Measurements from ENCODE around the gene OCIAD2.
"Not testable (repeated sequence)": the region's sequence is repeated elsewhere in the genome, so short reads cannot be mapped to it uniquely, and the experiment has no call there.

OCIAD2 gene

DNA sequence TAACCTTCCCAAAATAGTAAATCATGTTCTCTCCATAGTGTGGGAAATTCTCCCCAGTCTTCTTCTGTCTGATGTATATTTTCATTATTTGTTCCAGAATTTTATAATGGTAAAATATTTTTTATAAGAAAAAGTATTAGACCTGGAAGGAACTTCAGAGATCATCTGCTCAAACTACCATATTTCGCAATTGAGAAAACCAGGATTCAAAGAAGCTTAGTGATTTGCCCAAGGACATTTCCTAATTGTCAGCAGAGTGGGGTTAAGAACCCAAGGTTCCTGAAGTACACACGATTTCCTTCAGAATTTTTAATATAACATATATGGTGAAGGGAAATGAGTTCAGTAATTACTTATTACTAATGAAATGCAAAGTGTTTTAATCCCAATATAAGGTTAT, 51.6 kb downstream of the OCIAD2 start:
- no peak for TF ChIP-seq CTCF (IDR thresholded peaks at IDR 0.05; ENCODE audit: borderline replicate concordance, insufficient read depth, low read depth, low read length)
- H3K4me3 ChIP-seq (ENCODE audit: low read depth, low read length): no peak overlapping the region

DNA sequence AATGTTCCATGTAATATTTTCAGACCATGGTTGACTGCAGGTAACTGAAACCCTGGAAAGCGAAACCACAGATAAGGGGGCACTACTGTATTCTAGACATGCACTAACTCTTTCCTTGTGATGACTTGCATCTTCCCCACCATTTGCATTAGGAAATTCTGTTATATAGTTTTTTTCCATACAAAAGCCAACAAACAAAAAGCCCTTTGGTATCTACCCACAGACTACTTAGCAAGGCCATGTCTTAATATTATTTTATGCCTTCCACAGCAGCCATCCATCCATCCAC, 52.2 kb downstream of the OCIAD2 start:
- no peak for TF ChIP-seq CTCF (IDR thresholded peaks at IDR 0.05; ENCODE audit: borderline replicate concordance, insufficient read depth, low read depth, low read length)
- H3K4me3 ChIP-seq (ENCODE audit: low read depth, low read length): no peak overlapping the region

GRCh38 chr4:48853604-48854394, 52.8 kb downstream of the OCIAD2 start:
- no peak for TF ChIP-seq CTCF (IDR thresholded peaks at IDR 0.05; ENCODE audit: borderline replicate concordance, insufficient read depth, low read depth, low read length)
- H3K4me3 ChIP-seq (ENCODE audit: low read depth, low read length): no peak overlapping the region

DNA sequence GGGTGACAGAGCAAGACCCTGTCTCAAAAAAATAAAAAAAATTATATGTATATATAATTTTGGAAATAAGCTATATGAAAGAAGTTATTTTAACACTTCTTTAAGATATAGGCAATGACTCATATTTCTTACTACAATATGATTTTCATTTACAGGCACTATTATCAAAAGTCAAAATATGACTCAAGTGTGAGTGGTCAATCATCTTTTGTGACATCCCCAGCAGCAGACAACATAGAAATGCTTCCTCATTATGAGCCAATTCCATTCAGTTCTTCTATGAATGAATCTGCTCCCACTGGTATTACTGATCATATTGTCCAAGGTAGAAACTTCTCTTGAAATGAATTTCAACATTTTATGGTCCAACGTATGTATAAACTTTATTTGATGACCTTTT, 54.9 kb downstream of the OCIAD2 start:
- H3K4me3 ChIP-seq (ENCODE audit: low read depth, low read length): no peak overlapping the region
- TF ChIP-seq CTCF (IDR thresholded peaks at IDR 0.05; ENCODE audit: borderline replicate concordance, insufficient read depth, low read depth, low read length): no peak

DNA sequence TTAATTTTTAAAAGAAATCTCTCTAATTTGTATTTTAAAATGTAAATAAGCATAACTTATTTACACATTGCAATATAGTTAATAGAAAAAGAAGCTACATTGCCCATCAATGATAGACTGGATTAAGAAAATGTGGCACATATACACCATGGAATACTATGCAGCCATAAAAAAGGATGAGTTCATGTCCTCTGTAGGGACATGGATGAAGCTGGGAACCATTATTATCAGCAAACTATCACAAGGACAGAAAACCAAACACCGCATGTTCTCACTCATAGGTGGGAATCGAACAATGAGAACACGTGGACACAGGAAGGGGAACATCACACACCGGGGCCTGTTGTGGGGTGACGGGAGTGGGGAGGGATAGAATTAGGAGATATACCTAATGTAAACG, 57.8 kb downstream of the OCIAD2 start:
- H3K4me3 ChIP-seq (ENCODE audit: low read depth, low read length): not testable (repeated sequence)

- no peak overlapping the region for H3K4me3 ChIP-seq (ENCODE audit: low read depth, low read length)
- TF ChIP-seq CTCF (IDR thresholded peaks at IDR 0.05; ENCODE audit: borderline replicate concordance, insufficient read depth, low read depth, low read length): no peak
These were observed 61.7 kb downstream of the OCIAD2 start for GRCh38 chr4:48844843-48845242.

- no peak for TF ChIP-seq CTCF (IDR thresholded peaks at IDR 0.05; ENCODE audit: borderline replicate concordance, insufficient read depth, low read depth, low read length)
- H3K4me3 ChIP-seq (ENCODE audit: low read depth, low read length): no peak overlapping the region
These were observed 65.3 kb downstream of the OCIAD2 start for GRCh38 chr4:48841045-48841827.
